NCI-H146 treated with DMSO at 0.1 percent for 48 hours (cell line): ENCODE results near the gene GPER1.

ENCODE experiments used
- DNase-seq: peaks from one replicate; lab custom pipeline; 2025; ENCODE audit not compliant: unreplicated experiment; lab: John Stamatoyannopoulos, UW

Gene GPER1

DNA sequence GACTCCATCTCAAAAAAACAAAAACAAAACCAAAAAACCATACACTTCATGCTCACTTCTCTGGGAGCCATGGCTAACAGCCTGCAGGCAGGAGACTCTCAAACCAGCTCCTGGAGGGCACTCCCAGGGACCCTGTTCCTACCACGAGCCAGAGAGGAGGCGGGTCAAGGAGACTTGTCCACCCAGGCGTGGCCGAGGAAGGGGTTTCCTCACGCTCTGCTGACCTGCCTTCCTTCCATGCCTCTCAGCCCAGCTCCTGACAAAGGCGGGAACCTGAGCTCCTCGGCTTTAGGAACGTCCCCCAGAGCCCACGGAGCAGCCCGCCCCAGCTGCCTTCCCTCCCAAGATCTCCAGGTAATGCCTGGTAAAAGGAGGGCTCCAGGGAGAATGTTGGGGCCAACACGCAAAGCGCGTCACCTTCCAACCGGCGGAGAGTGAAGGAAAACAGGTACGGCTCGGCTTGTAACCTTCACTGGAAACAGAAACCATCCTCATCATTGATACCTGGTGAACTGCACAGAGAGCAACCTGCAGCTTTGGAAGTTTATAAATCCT lies 34.0 kb upstream of the GPER1 start:
- DNase-seq: no peak

DNA sequence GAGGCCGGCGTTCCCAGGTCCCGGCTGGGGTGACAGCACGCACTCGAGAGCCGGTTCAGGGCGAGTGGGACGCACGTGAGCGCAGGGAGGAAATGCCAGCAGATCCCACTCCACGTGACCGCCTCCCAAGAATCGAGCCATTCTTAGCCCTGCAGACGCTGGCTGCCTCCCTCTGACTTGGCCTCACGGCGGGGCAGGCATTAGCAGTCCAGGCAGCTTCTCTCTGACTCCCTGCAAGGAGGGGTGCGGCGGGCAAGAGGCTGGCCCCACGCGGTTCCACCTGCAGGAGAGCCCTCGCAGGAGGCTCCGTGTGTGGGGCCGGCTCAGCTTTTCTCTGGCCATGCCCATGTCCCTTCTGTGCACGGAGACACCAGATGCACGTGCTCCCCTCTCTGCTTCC lies 33.5 kb upstream of the GPER1 start:
- no peak for DNase-seq

DNA sequence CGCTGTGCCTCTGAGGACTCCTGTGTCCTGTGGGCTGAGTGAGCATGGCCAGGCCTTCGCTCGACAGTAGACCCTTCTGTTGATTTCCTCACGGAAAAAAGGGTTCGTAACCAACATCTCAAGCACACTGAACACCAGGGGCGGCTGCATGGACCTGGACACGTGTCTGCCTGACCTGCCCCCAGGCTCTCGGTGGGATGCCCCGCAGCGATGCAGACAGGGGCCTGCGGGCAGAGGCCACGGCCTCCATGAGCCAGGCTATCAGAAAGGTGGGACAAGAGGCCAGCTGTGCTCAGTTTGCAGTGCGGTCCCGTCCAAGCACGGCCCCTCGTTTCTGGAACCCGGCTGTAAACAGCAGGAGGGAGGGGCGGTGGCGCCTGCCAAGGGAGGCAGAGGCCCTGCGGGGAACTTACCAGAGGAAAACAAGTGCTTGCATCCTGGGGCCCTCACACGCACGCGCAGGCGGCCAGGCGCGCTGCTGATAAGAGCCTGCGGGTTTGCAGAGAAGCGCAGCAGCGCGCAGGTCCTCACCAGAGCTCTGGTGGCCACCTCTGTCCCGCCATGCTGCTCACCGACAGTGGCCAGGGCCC lies 33.0 kb upstream of the GPER1 start:
- DNase-seq: no peak

GRCh38 chr7:1055491-1055955 lies 32.4 kb upstream of the GPER1 start:
- no peak for DNase-seq

DNA sequence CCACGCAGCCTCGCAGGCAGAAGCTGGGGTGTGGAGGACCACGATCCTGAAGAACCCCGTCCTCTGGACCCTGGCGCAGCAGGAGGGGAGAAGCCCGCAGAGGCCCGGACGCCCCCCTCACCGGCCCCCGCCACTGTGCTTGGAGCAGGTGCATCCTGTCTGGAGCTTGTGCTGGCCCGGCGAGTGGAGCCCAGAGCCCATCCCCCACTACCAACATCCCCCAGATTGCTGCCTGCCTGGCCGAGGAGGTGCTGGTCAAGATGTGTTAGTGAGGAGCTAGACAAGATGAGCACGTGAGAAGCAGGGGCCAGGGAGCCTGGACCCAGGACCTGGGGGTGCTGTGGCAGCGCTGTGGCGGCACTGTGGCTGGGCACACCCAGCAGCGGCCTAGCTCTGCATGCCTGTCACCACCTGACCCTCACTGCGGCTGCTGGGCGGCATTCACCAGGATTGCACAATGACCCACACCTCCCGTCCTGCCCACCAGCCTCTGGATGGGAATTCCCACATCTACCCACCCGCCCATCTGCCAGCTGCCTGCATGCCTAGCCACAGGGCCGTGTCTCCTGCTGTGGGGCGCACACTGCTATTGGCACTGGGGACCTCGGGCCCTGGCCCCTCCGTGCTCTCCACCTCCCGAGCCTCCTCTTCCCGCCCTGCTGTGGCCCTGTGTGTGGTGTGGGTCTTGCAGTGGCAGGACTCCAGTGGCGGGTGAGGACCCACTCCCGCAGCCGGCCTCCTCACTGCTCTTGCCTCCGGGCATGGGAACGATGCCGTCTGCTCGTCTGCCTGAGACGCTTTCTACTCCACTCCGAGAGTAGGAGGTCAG lies 31.7 kb upstream of the GPER1 start:
- DNase-seq: no peak

GRCh38 chr7:1056785-1057410 lies 31.0 kb upstream of the GPER1 start:
- no peak for DNase-seq

GRCh38 chr7:1057416-1058291 lies 30.3 kb upstream of the GPER1 start:
- DNase-seq: no peak

DNA sequence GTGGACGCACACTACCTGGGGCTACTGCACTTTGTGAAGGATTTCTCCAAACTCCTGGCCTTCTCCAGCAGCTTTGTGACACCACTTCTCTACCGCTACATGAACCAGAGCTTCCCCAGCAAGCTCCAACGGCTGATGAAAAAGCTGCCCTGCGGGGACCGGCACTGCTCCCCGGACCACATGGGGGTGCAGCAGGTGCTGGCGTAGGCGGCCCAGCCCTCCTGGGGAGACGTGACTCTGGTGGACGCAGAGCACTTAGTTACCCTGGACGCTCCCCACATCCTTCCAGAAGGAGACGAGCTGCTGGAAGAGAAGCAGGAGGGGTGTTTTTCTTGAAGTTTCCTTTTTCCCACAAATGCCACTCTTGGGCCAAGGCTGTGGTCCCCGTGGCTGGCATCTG lies 29.6 kb upstream of the GPER1 start:
- no peak for DNase-seq

- no peak for DNase-seq
Observed at GRCh38 chr7:1058821-1059199, 29.1 kb upstream of the GPER1 start.

DNA sequence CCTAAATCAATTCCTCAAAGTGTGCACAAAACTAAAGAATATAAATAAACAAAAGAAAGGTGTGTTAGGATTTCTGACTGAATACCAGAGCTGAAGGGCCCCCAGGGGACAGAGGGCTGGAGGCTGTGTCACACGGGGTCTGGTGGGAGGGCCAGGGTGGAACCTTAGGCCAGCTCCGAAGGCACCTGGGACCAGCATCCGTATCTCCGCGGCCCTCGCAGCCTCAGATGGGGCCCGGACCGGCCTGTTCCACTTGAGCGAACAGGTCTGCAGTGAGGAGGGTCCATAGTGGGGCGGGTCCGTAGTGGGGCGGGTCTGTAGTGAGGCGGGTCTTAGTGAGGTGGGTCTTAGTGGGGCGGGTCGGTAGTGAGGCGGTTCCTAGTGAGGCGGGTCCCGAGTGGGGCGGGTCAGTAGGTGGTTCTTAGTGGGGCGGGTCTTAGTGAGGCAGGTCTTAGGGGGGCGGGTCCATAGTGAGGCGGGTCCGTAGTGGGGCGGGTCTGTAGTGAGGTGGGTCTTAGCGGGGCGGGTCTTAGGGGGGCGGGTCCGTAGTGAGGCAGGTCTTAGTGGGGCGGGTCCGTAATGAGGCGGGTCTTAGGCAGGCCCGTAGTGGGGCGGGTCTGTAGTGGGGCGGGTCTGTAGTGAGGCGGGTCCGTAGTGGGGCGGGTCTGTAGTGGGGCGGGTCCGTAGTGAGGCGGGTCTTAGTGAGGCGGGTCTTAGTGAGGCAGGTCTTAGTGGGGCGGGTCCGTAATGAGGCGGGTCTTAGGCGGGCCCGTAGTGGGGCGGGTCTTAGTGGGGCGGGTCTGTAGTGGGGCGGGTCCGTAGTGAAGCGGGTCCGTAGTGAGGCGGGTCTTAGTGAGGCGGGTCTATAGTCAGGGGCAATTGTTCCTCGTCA lies 28.5 kb upstream of the GPER1 start:
- DNase-seq: no peak

DNA sequence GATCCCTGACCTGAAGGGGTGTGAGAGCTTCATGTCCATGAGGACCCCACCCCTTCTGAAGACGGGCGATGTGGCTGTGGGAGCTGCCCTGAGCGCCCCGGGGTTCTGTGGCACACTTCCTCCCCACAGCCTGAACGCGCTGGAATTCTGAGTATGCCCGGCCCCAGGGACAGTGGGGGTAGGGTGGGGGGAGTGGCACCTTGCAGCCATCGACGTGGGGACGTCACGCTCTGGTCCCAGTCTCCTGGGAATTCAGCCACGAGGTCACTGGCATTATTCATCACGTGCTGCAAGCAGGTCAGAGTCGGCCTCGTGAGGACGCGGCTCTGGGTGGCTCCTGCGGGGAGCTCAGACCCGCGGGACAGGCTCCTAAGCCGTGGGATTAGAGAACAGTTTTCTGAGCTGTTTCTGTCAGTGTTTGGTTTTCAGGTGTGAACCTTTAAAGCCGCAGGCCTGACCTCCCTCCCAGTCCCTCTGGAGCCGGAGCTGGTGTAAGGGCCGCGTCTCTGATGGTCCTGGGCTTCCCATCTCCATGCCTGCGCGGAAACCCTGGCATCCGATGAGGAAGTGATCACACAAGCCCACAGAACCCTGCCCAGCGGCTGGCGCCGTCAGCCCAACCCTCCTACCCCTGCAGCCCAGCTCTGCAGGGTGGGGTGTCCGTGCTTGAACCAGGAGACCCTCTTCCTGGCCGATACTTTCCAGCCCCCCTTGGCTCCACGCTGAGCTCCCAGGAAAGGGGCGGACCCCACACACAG lies 27.4 kb upstream of the GPER1 start:
- DNase-seq: no peak

DNA sequence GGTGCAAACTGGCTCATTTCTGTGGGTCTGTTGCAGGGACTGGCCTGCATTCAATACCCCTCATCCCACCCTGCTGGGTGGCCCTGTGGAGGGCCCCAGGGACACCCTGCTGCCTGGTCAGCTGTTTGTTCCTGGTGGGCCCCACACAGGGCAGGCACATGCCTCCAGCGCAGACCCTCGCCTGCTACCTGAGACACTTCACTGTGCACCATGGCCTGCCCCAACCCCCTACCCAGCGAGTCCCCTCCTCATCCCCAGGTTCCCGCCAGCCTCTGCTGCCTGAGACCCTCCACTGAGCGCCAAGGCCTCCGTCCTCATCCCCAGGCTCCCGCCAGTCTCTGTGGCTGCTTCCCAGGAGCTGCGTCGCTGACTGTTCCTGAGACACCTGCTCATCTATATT lies 26.7 kb upstream of the GPER1 start:
- DNase-seq: no peak

DNA sequence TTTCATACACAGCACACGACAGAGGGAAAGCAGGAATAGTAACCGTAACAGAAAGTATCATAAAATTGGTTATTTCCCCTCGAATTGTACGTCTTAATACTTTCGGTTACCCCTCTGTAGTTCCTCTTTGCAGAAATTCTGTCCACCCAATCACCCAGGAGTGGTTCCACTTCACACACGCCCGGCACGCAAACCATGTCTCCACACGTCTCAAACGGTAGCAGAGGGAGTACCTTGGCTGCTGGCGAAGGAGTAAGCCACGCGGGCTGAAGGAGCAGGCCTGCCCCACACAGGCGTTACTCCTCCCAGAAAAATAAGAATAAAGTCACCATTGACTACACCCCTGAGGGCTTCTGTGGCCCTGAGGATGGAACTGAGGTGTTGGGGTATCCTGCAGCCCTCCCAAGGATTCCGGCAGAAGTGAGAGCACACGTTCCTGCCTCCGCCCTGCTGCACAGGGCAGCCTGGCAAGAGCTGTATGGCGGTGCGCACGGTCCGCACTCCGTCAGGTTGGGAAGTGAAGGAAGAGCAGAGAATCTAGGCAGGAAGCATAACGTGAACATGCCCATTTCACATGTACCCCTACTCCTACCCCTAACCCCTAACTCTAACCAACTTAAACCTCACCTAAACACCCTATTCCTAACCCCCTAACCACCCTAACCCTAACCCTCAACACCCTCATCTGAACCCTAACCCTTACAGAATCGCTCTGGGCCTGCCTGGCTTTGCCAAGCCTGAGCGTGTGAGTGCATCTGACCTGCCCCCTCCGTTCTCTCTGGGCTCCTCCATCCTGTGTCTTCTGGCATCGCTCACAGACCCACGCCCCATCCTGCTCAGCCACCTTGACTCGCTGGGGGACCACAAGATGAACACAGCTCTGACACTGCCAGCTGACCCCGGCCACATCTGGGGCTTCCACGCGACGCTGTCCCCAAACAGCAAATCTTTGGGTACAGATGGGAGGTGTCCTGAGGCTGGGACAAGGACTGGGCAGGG lies 25.3 kb upstream of the GPER1 start:
- DNase-seq: no peak

DNA sequence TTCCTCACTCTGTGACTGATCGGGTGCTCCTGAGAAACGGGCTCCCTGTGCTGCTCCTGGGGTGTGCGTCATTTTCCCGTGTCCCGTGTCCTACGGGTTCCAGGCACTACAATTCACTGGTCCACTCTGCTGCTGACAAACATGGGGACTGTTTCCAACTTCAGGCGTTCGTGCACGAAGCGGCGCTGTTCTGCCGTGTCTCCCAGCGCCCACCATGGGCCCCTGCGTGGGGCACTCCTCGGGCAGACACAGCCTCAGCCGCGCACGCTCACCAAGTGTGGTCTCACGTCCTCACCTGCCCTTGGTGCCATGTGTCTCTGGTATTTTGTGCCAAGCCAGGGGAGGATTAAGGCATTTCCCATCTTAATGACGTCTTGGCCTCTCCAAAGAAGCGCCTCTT lies 24.6 kb upstream of the GPER1 start:
- no peak for DNase-seq

DNA sequence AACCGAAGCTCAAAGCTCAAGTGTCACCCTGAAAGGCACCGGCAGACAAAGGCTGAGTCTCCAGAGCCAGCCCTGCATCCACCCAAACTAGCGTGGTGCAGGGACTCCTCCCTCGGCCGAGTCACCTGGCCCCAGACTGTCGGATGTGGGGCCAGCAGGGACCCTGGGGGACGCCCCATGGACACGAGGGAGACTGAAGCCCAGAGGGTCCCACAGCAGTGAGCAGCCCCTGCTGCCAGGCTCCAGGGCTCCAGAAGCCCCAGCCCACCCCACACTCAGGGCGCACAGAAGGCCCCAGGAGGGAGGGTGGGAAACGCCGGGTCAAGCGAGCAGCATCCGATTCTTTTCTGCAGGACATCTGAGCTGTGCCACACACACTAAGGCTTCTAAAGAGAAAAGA lies 23.3 kb upstream of the GPER1 start:
- no peak for DNase-seq

- DNase-seq: no peak
Observed at GRCh38 chr7:1065263-1065584, 22.7 kb upstream of the GPER1 start.

GRCh38 chr7:1065585-1066241 lies 22.2 kb upstream of the GPER1 start:
- no peak for DNase-seq

- no peak for DNase-seq
Observed at GRCh38 chr7:1066242-1066588, 21.7 kb upstream of the GPER1 start.
